HEK293 (cell line): ENCODE measurements around the gene AKAP1.

Experiments
- CTCF ChIA-PET: fragments of 350-600 bp; formaldehyde crosslinking; extraction: SDS; loops from one replicate; lab custom pipeline; 2021; ENCODE audit warnings: antibody characterized with exemption; lab: Yijun Ruan, JAX
- POLR2A ChIA-PET: fragments of 300-600 bp; formaldehyde crosslinking; extraction: SDS; loops from one replicate; lab custom pipeline; 2020; ENCODE audit warnings: antibody characterized with exemption, inconsistent platforms; lab: Yijun Ruan, JAX
- H3K27ac ChIP-seq: fragments of 200-500 bp; sonication (Bioruptor generic); 2 replicates; pipeline ENCODE4 v1.5.1; 2014; ENCODE audit warnings: low read depth, low read length, control low read depth, inconsistent platforms; ENCODE audit errors: extremely low read depth
- H3K36me3 ChIP-seq, 2 experiments: fragments of 200-500 bp in 1 of 2; sonication (Bioruptor generic) in 1 of 2; 1 replicate in 1 of 2; 2 replicates in 1 of 2; pipeline ENCODE4 v1.5.1; 2014 to 2017; ENCODE audit warnings: inconsistent platforms in 2 of 2, low read length in 2 of 2; ENCODE audit not compliant: control insufficient read depth in 2 of 2, insufficient read depth in 1 of 2
- H3K4me1 ChIP-seq: fragments of 200-500 bp; sonication (Bioruptor generic); 2 replicates; pipeline ENCODE4 v1.5.1; 2014; ENCODE audit warnings: mild to moderate bottlenecking, low read length, inconsistent platforms; ENCODE audit not compliant: control insufficient read depth, insufficient read depth
- H3K4me3 ChIP-seq: 2 replicates; pipeline ENCODE4 v1.5.1; 2011; ENCODE audit warnings: low read depth, mild to moderate bottlenecking, control low read depth, low read length, moderate library complexity
- H3K9me3 ChIP-seq: fragments of 200-500 bp; sonication (Bioruptor generic); 2 replicates; pipeline ENCODE4 v1.5.1; 2014; ENCODE audit warnings: low read depth, low read length, inconsistent platforms; ENCODE audit not compliant: control insufficient read depth, insufficient read depth
- SCRT2 ChIP-seq: fragments of 450-650 bp; formaldehyde crosslinking; IDR thresholded peaks from 2 replicates; pipeline ENCODE4 v1.5.1; 2016; ENCODE audit warnings: missing biosample characterization, missing genetic modification characterization
- TCF7L2 ChIP-seq: IDR thresholded peaks from 2 replicates; pipeline ENCODE4 v1.6.1; 2011; ENCODE audit warnings: low read depth, mild to moderate bottlenecking, inconsistent platforms, low read length, moderate library complexity, borderline replicate concordance
- WT1 ChIP-seq: fragments of 450-650 bp; formaldehyde crosslinking; IDR thresholded peaks from 2 replicates; pipeline ENCODE4 v1.5.1; 2016; ENCODE audit warnings: missing biosample characterization, missing genetic modification characterization
- YY1 ChIP-seq: fragments of 450-650 bp; formaldehyde crosslinking; IDR thresholded peaks from 2 replicates; pipeline ENCODE4 v1.5.1; 2018; ENCODE audit warnings: missing biosample characterization, missing genetic modification characterization
- ZBTB48 ChIP-seq: fragments of 450-650 bp; formaldehyde crosslinking; IDR thresholded peaks from 2 replicates; pipeline ENCODE4 v1.5.1; 2016; ENCODE audit warnings: missing biosample characterization, missing genetic modification characterization
- ZBTB49 ChIP-seq: fragments of 450-650 bp; formaldehyde crosslinking; IDR thresholded peaks from 2 replicates; pipeline ENCODE4 v1.5.1; 2016; ENCODE audit warnings: missing biosample characterization, missing genetic modification characterization, low read depth
- ZFHX2 ChIP-seq: fragments of 450-650 bp; formaldehyde crosslinking; conservative IDR thresholded peaks from 2 replicates; pipeline ENCODE4 v1.5.1; 2016; ENCODE audit warnings: missing biosample characterization, missing genetic modification characterization
- ZNF114 ChIP-seq: fragments of 450-650 bp; formaldehyde crosslinking; IDR thresholded peaks from 2 replicates; pipeline ENCODE4 v1.5.0; 2017; ENCODE audit warnings: missing biosample characterization, missing genetic modification characterization
- ZNF16 ChIP-seq: fragments of 450-650 bp; formaldehyde crosslinking; IDR thresholded peaks from 2 replicates; pipeline ENCODE4 v1.5.1; 2016; ENCODE audit warnings: low read depth, missing biosample characterization, missing genetic modification characterization
- ZNF214 ChIP-seq: fragments of 450-650 bp; formaldehyde crosslinking; IDR thresholded peaks from 2 replicates; pipeline ENCODE4 v1.5.1; 2017; ENCODE audit warnings: missing biosample characterization, mild to moderate bottlenecking, missing genetic modification characterization, borderline replicate concordance
- ZNF223 ChIP-seq: fragments of 450-650 bp; formaldehyde crosslinking; IDR thresholded peaks from 2 replicates; pipeline ENCODE4 v1.5.1; 2016; ENCODE audit warnings: missing biosample characterization, missing genetic modification characterization
- ZNF23 ChIP-seq: fragments of 450-650 bp; formaldehyde crosslinking; IDR thresholded peaks from 2 replicates; pipeline ENCODE4 v1.5.1; 2016; ENCODE audit warnings: missing biosample characterization, missing genetic modification characterization, borderline replicate concordance
- ZNF311 ChIP-seq: fragments of 450-650 bp; formaldehyde crosslinking; IDR thresholded peaks from 2 replicates; pipeline ENCODE4 v1.5.1; 2017; ENCODE audit warnings: missing biosample characterization, missing genetic modification characterization, borderline replicate concordance
- ZNF324 ChIP-seq: fragments of 450-650 bp; formaldehyde crosslinking; IDR thresholded peaks from 2 replicates; pipeline ENCODE4 v1.5.1; 2016; ENCODE audit warnings: missing biosample characterization, missing genetic modification characterization
- ZNF350 ChIP-seq: fragments of 450-650 bp; formaldehyde crosslinking; IDR thresholded peaks from 2 replicates; pipeline ENCODE4 v1.5.0; 2017; ENCODE audit warnings: missing biosample characterization, mild to moderate bottlenecking, missing genetic modification characterization
- ZNF510 ChIP-seq: fragments of 450-650 bp; formaldehyde crosslinking; IDR thresholded peaks from 2 replicates; pipeline ENCODE4 v1.5.1; 2018; ENCODE audit warnings: mild to moderate bottlenecking, missing genetic modification characterization, missing biosample characterization; ENCODE audit not compliant: insufficient replicate concordance
- ZNF549 ChIP-seq: fragments of 450-650 bp; IDR thresholded peaks from 2 replicates; pipeline ENCODE4 v1.5.1; 2018; ENCODE audit warnings: missing biosample characterization, missing genetic modification characterization, mild to moderate bottlenecking, inconsistent platforms, moderate library complexity
- ZNF658 ChIP-seq: fragments of 450-650 bp; formaldehyde crosslinking; IDR thresholded peaks from 2 replicates; pipeline ENCODE4; 2016; ENCODE audit warnings: missing biosample characterization, missing genetic modification characterization
- ZNF747 ChIP-seq: fragments of 450-650 bp; formaldehyde crosslinking; IDR thresholded peaks from 2 replicates; pipeline ENCODE4 v1.5.1; 2016; ENCODE audit warnings: missing biosample characterization, missing genetic modification characterization
- ZNF768 ChIP-seq: fragments of 450-650 bp; formaldehyde crosslinking; IDR thresholded peaks from 2 replicates; pipeline ENCODE4 v1.5.1; 2018; ENCODE audit warnings: missing biosample characterization, mild to moderate bottlenecking, missing genetic modification characterization
- TF ChIP-seq, protein P1 (sequence below): fragments of 450-650 bp; formaldehyde crosslinking; IDR thresholded peaks from 2 replicates; pipeline ENCODE4 v1.5.1; 2016; ENCODE audit warnings: missing biosample characterization, missing genetic modification characterization, borderline replicate concordance

Gene AKAP1

DNA sequence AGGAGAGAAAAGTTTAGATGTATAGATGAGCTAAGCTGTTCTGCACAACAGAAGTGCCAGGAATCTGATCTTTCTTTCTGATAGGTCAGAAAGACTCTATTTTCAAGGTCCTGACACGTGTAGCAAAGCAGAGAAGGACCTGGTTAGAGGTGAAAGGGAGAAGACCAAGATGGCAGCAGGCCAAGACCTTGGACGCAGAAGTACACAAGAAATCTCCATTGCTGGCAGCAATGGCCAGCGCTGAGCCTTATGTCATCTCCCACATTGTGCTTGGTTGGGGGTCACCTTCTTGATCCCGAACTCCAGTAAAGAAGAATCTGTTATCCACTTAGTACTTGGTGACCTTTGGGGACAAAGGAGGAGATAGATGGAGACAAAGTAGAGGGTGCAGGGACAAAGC, 41.8 kb upstream of the AKAP1 start (continued):
- TF ChIP-seq ZNF549, result no peak
- no peak for TF ChIP-seq ZNF114 (tag by site-specific recombination)
- no peak for TF ChIP-seq ZBTB48
- TF ChIP-seq ZNF510 (tag by site-specific recombination), result no peak
- no peak for TF ChIP-seq ZBTB49 (tag by site-specific recombination)

DNA sequence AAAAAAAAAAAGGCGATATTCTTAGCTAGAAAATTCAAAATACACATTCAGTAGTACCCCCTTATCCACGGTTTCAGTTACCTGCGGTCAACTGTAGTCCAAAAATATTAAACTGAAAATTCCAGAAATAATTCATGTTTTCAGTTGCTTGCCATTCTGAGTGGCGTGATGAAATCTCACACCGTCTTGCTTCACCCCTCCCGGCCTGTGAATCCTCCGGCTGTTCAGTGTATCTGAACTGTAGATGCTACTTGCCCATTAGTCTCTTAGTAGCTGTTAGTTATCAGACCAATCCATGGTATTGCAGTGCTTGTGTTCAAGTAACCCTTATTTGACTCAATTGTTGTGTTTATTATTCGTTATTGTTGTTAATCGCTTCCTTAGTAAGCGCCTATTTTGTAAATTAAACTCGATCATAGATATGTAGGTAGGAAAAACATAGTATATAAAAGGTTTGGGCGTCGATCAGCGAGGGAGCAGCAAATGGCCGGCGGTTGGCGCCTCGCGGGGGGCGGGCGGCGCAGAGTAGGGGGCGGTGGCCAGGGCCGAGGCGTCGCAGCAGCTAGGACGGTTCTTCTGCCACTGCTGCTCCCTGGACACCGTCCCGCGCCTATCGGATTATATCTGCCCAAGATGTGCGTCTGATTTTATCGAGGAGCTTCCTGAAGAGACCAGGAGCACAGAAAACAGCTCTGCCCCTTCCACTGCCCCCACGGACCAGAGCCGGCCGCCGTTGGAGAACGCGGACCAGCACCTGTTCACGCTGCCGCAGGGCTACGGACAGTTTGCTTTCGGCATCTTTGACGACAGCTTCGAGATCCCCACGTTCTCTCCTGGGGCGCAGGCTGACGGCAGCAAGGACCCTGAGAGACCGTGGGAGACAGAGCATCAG, 39.8 kb upstream of the AKAP1 start:
- Histone ChIP-seq H3K27ac (no peak overlapping the region), H3K4me3 (no peak overlapping the region), H3K4me1 (no peaks in the 10 kb centered on the region), H3K9me3 (no peaks in the 10 kb centered on the region), H3K36me3 (no peaks in the 10 kb centered on the region)
- POLR2A ChIA-PET, result no interaction called here
- CTCF ChIA-PET, result interaction anchor here (0.7 kb wide), 1 partner anchor 12 kb away, joined by 4 read pairs; no protein-coding TSS in a partner anchor
- TF ChIP-seq ZNF23 (tag by site-specific recombination), result no peak
- TF ChIP-seq ZNF311, result no peak
- TF ChIP-seq ZNF214 (tag by site-specific recombination), result no peak
- no peak for TF ChIP-seq WT1
- TF ChIP-seq, protein P1, sequence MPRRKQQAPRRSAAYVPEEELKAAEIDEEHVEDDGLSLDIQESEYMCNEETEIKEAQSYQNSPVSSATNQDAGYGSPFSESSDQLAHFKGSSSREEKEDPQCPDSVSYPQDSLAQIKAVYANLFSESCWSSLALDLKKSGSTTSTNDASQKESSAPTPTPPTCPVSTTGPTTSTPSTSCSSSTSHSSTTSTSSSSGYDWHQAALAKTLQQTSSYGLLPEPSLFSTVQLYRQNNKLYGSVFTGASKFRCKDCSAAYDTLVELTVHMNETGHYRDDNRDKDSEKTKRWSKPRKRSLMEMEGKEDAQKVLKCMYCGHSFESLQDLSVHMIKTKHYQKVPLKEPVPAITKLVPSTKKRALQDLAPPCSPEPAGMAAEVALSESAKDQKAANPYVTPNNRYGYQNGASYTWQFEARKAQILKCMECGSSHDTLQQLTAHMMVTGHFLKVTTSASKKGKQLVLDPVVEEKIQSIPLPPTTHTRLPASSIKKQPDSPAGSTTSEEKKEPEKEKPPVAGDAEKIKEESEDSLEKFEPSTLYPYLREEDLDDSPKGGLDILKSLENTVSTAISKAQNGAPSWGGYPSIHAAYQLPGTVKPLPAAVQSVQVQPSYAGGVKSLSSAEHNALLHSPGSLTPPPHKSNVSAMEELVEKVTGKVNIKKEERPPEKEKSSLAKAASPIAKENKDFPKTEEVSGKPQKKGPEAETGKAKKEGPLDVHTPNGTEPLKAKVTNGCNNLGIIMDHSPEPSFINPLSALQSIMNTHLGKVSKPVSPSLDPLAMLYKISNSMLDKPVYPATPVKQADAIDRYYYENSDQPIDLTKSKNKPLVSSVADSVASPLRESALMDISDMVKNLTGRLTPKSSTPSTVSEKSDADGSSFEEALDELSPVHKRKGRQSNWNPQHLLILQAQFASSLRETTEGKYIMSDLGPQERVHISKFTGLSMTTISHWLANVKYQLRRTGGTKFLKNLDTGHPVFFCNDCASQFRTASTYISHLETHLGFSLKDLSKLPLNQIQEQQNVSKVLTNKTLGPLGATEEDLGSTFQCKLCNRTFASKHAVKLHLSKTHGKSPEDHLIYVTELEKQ (tag by site-specific recombination), result no peak
- no peak for TF ChIP-seq ZFHX2
- TF ChIP-seq ZNF324 (tag by site-specific recombination), result no peak

DNA sequence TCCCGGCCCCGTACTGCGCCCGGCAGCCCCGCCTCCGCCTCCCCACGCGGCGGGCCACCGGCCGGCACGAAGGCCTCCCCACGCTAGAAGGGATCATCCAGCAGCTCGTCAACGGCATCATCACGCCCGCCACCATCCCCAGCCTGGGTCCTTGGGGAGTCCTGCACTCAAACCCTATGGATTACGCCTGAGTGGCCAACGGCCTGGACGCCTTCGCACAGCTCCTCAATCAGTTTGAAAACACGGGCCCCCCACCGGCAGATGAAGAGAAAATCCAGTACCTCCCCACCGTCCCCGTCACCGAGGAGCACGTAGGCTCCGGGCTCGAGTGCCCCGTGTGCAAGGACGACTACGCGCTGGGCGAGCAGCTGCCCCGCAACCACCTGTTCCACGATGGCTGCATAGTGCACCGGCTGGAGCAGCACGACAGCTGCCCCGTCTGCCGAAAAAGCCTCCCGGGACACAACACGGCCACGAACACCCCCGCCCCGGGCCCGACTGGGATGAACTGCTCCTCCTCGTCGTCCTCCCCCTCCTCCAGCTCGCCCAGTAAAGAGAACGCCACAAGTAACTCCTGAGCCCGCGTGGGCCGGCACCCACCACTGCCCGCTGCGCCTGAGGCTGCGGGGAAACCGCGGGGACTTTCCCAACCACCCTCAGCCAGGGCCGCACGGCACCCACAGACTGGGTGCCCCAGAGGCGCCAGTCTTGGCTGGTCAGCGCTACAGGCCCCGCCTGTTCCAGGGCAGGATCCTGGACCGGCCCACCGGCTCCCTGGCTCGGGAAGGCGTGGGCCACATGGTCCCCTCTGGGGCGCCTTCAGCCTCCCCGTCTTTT, 39.0 kb upstream of the AKAP1 start:
- TF ChIP-seq ZNF223 (tag by site-specific recombination) (no peak), ZNF350 (no peak), ZNF658 (no peak), YY1 (no peak), ZNF768 (tag by site-specific recombination) (no peak), ZNF747 (tag by site-specific recombination) (no peak), TCF7L2 (no peak), SCRT2 (tag by site-specific recombination) (peak; percentile 38; the same call in 1 of the 2 replicates), ZNF16 (tag by site-specific recombination) (no peak)
- TF ChIP-seq, all 188 proteins: peak for 1
- Histone ChIP-seq H3K27ac (no peak overlapping the region), H3K36me3 (no peaks in the 10 kb centered on the region), H3K4me1 (no peaks in the 10 kb centered on the region), H3K9me3 (no peaks in the 10 kb centered on the region), H3K4me3 (no peak overlapping the region)
- ChIA-PET POLR2A (no interaction called here), CTCF (interaction anchor here (0.7 to 2.0 kb wide), 2 partner anchors 11 to 37 kb away, joined by 4 to 6 read pairs; no protein-coding TSS in a partner anchor)
